ENCODE results near the gene SUGCT. TPM values are rescaled to one million over a fixed set of nuclear protein-coding genes. Genes with fewer than 3 reads are reported as not detected.

Gene SUGCT
- total and polyA plus RNA-seq, 7 donors: 2.4 to 7.3 (median 3.2) TPM

- H3K4me1 ChIP-seq: no peaks in the 10 kb centered on the region
Observed at GRCh38 chr7:40283391-40283790, 148.6 kb downstream of the SUGCT start.

GRCh38 chr7:40288827-40289226 lies 154.0 kb downstream of the SUGCT start:
- Histone ChIP-seq H3K36me3 (ENCODE audit: insufficient read depth in 1 of 2, low read depth in 1 of 2) (no peaks in the 10 kb centered on the region), H3K27ac (no peak overlapping the region), H3K9me3 (no peaks in the 10 kb centered on the region), H3K27me3 (ENCODE audit: insufficient read depth in 3 of 3, low read length in 2 of 3) (no peaks in the 10 kb centered on the region), H3K4me3 (no peak overlapping the region), H3K4me1 (no peaks in the 10 kb centered on the region)
- DNase-seq: no peak
- intact Hi-C loops (cut with DNase I): no loop called here
- TF ChIP-seq CTCF (IDR thresholded peaks at IDR 0.05): no peak
- ATAC-seq: no peak
- WGBS, 3 donors: 67 to 81% (median 78%) methylated on average over 2 of the region's 2 CpGs

More at GRCh38 chr7:40283391-40283790, 148.6 kb downstream of the SUGCT start:
- no peak for TF ChIP-seq CTCF (IDR thresholded peaks at IDR 0.05)
- no peak for ATAC-seq
- intact Hi-C loops (cut with DNase I): no loop called here
- no peak overlapping the region for H3K4me3 ChIP-seq
- no peaks in the 10 kb centered on the region for H3K36me3 ChIP-seq (ENCODE audit: insufficient read depth in 1 of 2, low read depth in 1 of 2)
- H3K27me3 ChIP-seq (ENCODE audit: insufficient read depth in 3 of 3, low read length in 2 of 3): no peaks in the 10 kb centered on the region
- peaks cover 7% of the 10 kb centered on the region for H3K9me3 ChIP-seq
- H3K27ac ChIP-seq: no peak overlapping the region
- 83 to 90% (median 86%) methylated on average over 6 of the region's 6 CpGs for WGBS, 3 donors
- no peak for DNase-seq

- TF ChIP-seq CTCF (IDR thresholded peaks at IDR 0.05): no peak
- H3K27me3 ChIP-seq (ENCODE audit: insufficient read depth in 3 of 3, low read length in 2 of 3): no peaks in the 10 kb centered on the region
- WGBS, 3 donors: 55 to 56% (median 56%) methylated on average over 1 of the region's 1 CpG
- no peaks in the 10 kb centered on the region for H3K36me3 ChIP-seq (ENCODE audit: insufficient read depth in 1 of 2, low read depth in 1 of 2)
- H3K27ac ChIP-seq: no peak overlapping the region
- ATAC-seq (no peak), DNase-seq (no peak)
- H3K4me1 ChIP-seq: no peaks in the 10 kb centered on the region
- no peaks in the 10 kb centered on the region for H3K9me3 ChIP-seq
- H3K4me3 ChIP-seq: no peak overlapping the region
- intact Hi-C loops (cut with DNase I): no loop called here
Observed at GRCh38 chr7:40297741-40298311, 163.0 kb downstream of the SUGCT start.

GRCh38 chr7:40298421-40298820 lies 163.6 kb downstream of the SUGCT start:
- no peak overlapping the region for H3K27ac ChIP-seq
- 66 to 94% (median 69%) methylated on average over 2 of the region's 2 CpGs for WGBS, 3 donors
- DNase-seq: no peak
- H3K4me3 ChIP-seq: no peak overlapping the region
- intact Hi-C loops (cut with DNase I): no loop called here
- H3K9me3 ChIP-seq: no peaks in the 10 kb centered on the region
- no peaks in the 10 kb centered on the region for H3K4me1 ChIP-seq
- no peaks in the 10 kb centered on the region for H3K27me3 ChIP-seq (ENCODE audit: insufficient read depth in 3 of 3, low read length in 2 of 3)
- ATAC-seq: no peak
- H3K36me3 ChIP-seq (ENCODE audit: insufficient read depth in 1 of 2, low read depth in 1 of 2): no peaks in the 10 kb centered on the region
- TF ChIP-seq CTCF (IDR thresholded peaks at IDR 0.05): no peak

GRCh38 chr7:40299097-40299496 lies 164.3 kb downstream of the SUGCT start:
- no peak overlapping the region for H3K4me3 ChIP-seq
- 74 to 79% (median 76%) methylated on average over 4 of the region's 4 CpGs for WGBS, 3 donors
- H3K4me1 ChIP-seq: no peaks in the 10 kb centered on the region
- H3K36me3 ChIP-seq (ENCODE audit: insufficient read depth in 1 of 2, low read depth in 1 of 2): no peaks in the 10 kb centered on the region
- intact Hi-C loops (cut with DNase I): no loop called here
- no peak overlapping the region for H3K27ac ChIP-seq
- H3K27me3 ChIP-seq (ENCODE audit: insufficient read depth in 3 of 3, low read length in 2 of 3): no peaks in the 10 kb centered on the region
- DNase-seq (no peak), ATAC-seq (no peak)
- no peak for TF ChIP-seq CTCF (IDR thresholded peaks at IDR 0.05)
- no peaks in the 10 kb centered on the region for H3K9me3 ChIP-seq
